OCI-LY1 (cell line): Measurements from ENCODE around the gene SEMA4A.
A peak's percentile ranks its signal among the peaks of the same experiment; 100 is the strongest.

Experiments
- H2AFZ ChIP-seq: fragments of 200-600 bp; sonication (generic), shearing (Covaris generic); 2 replicates; pipeline ENCODE4 v1.6.0; 2014; ENCODE audit warnings: antibody characterized with exemption, mild to moderate bottlenecking, low read length
- H3F3A ChIP-seq: fragments of 200-600 bp; sonication (generic), shearing (Covaris generic); 2 replicates; pipeline ENCODE4 v1.6.0; 2014; ENCODE audit warnings: mild to moderate bottlenecking, antibody characterized with exemption, low read length, moderate library complexity; ENCODE audit not compliant: insufficient read depth
- H3K27ac ChIP-seq: fragments of 200-600 bp; sonication (generic); 2 replicates; pipeline ENCODE4 v1.5.1; 2014; ENCODE audit warnings: low read length, mixed run types, mild to moderate bottlenecking, low read depth; ENCODE audit not compliant: poor library complexity, severe bottlenecking
- H3K27me3 ChIP-seq: fragments of 200-600 bp; sonication (generic); 2 replicates; pipeline ENCODE4 v1.6.0; 2014; ENCODE audit warnings: antibody characterized with exemption, mild to moderate bottlenecking, low read length, moderate library complexity; ENCODE audit not compliant: insufficient read depth
- H3K36me3 ChIP-seq: fragments of 200-600 bp; sonication (generic); 2 replicates; pipeline ENCODE4 v1.6.1; 2014; ENCODE audit warnings: mild to moderate bottlenecking, antibody characterized with exemption, low read length, moderate library complexity, mixed read lengths; ENCODE audit not compliant: insufficient read depth
- H3K4me1 ChIP-seq: fragments of 200-600 bp; sonication (generic); 2 replicates; pipeline ENCODE4 v1.5.1; 2014; ENCODE audit warnings: mild to moderate bottlenecking, low read length, moderate library complexity; ENCODE audit not compliant: insufficient read depth, severe bottlenecking
- H3K4me2 ChIP-seq: fragments of 200-600 bp; sonication (generic), shearing (Covaris generic); 2 replicates; pipeline ENCODE4 v1.6.1; 2014; ENCODE audit warnings: low read length
- H3K4me3 ChIP-seq: fragments of 200-600 bp; sonication (generic); 2 replicates; pipeline ENCODE4 v1.5.1; 2014; ENCODE audit warnings: low read length, low read depth, mild to moderate bottlenecking, mixed read lengths; ENCODE audit not compliant: poor library complexity, severe bottlenecking
- H3K79me2 ChIP-seq: fragments of 200-600 bp; shearing (Covaris generic); 2 replicates; pipeline ENCODE4 v1.6.1; 2016; ENCODE audit warnings: mixed run types, low read length, mixed read lengths; ENCODE audit not compliant: insufficient read depth
- H3K9ac ChIP-seq: fragments of 200-600 bp; sonication (generic), shearing (Covaris generic); 2 replicates; pipeline ENCODE4 v1.6.1; 2014; ENCODE audit warnings: mild to moderate bottlenecking, low read length, mixed read lengths
- H3K9me2 ChIP-seq: fragments of 200-600 bp; sonication (generic), shearing (Covaris generic); 2 replicates; pipeline ENCODE4 v1.6.1; 2014; ENCODE audit warnings: low read depth, mild to moderate bottlenecking, low read length, mixed read lengths
- H3K9me3 ChIP-seq: fragments of 200-600 bp; shearing (Covaris generic); 2 replicates; pipeline ENCODE4 v1.6.1; 2014; ENCODE audit warnings: low read length, mixed read lengths
- H4K20me1 ChIP-seq: fragments of 200-600 bp; sonication (generic), shearing (Covaris generic); 2 replicates; pipeline ENCODE4 v1.6.0; 2016; ENCODE audit warnings: mild to moderate bottlenecking, low read length; ENCODE audit not compliant: insufficient read depth
- CTCF ChIP-seq: fragments of 200-600 bp; sonication (generic), shearing (Covaris generic); IDR thresholded peaks from 2 replicates; pipeline ENCODE4 v1.5.1; 2017; ENCODE audit warnings: mild to moderate bottlenecking, antibody characterized with exemption, low read length, moderate library complexity, mixed read lengths
- EZH2 ChIP-seq: fragments of 200-600 bp; sonication (generic), shearing (Covaris generic); IDR thresholded peaks from 2 replicates; pipeline ENCODE4 v1.8.0; 2017; ENCODE audit warnings: borderline replicate concordance, mixed run types, mild to moderate bottlenecking, antibody characterized with exemption, low read length, moderate library complexity, mixed read lengths

Gene SEMA4A

GRCh38 chr1:156165083-156165482 lies 11.7 kb downstream of the SEMA4A start:
- H3F3A ChIP-seq, result no peaks in the 10 kb centered on the region
- H3K9ac ChIP-seq, result no peak overlapping the region
- no peaks in the 10 kb centered on the region for H3K79me2 ChIP-seq
- H3K4me1 ChIP-seq, result peaks cover 8% of the 10 kb centered on the region
- H3K9me3 ChIP-seq, result no peaks in the 10 kb centered on the region
- H3K4me2 ChIP-seq, result no peak overlapping the region
- no peaks in the 10 kb centered on the region for H4K20me1 ChIP-seq
- H3K27ac ChIP-seq, result no peak overlapping the region
- no peak overlapping the region for H3K4me3 ChIP-seq
- no peaks in the 10 kb centered on the region for H3K9me2 ChIP-seq
- H3K36me3 ChIP-seq, result peaks cover 45% of the 10 kb centered on the region
- H2AFZ ChIP-seq, result no peak overlapping the region
- no peaks in the 10 kb centered on the region for H3K27me3 ChIP-seq
- no peak for TF ChIP-seq CTCF
- TF ChIP-seq EZH2, result no peak

GRCh38 chr1:156167536-156167935 lies 14.2 kb downstream of the SEMA4A start:
- Histone ChIP-seq H3K4me2 (no peak overlapping the region), H3K9ac (no peak overlapping the region), H3K4me3 (no peak overlapping the region), H3K9me3 (no peaks in the 10 kb centered on the region), H3K79me2 (no peaks in the 10 kb centered on the region), H3K27ac (no peak overlapping the region), H3K36me3 (peaks cover 35% of the 10 kb centered on the region), H2AFZ (no peak overlapping the region), H3K9me2 (no peaks in the 10 kb centered on the region), H3K27me3 (no peaks in the 10 kb centered on the region), H4K20me1 (no peaks in the 10 kb centered on the region), H3K4me1 (no peaks in the 10 kb centered on the region), H3F3A (no peaks in the 10 kb centered on the region)
- TF ChIP-seq CTCF (no peak), EZH2 (no peak)

GRCh38 chr1:156172696-156173470 lies 19.5 kb downstream of the SEMA4A start:
- Histone ChIP-seq H3K27ac (no peak overlapping the region), H3K9me2 (no peaks in the 10 kb centered on the region), H2AFZ (no peak overlapping the region), H3K27me3 (no peaks in the 10 kb centered on the region), H3F3A (no peaks in the 10 kb centered on the region), H3K4me1 (no peaks in the 10 kb centered on the region), H3K9ac (no peak overlapping the region), H3K4me2 (no peak overlapping the region), H3K79me2 (no peaks in the 10 kb centered on the region), H4K20me1 (no peaks in the 10 kb centered on the region), H3K9me3 (no peaks in the 10 kb centered on the region), H3K36me3 (peaks cover 47% of the 10 kb centered on the region), H3K4me3 (no peak overlapping the region)
- TF ChIP-seq CTCF (peak; percentile 10; the same call in 1 of the 2 replicates), EZH2 (no peak)
